H1 (cell line): ENCODE measurements around the gene ANKEF1. TPM values are rescaled to one million over a fixed set of nuclear protein-coding genes. Genes with fewer than 3 reads are reported as not detected.

Source experiments
- CTCF ChIA-PET: fragments of 300-600 bp; sonication (Branson Sonifier 250); formaldehyde crosslinking; loops from one replicate; lab custom pipeline; 2021; ENCODE audit not compliant: partially characterized antibody; lab: Charles Lee
- POLR2A ChIA-PET: fragments of 300-600 bp; sonication (Branson Sonifier 250); formaldehyde crosslinking; loops from one replicate; lab custom pipeline; 2021; ENCODE audit warnings: inconsistent platforms; ENCODE audit not compliant: partially characterized antibody; lab: Charles Lee
- DNase-seq, 2 experiments: peaks; one replicate each; pipeline versions ENCODE4 v3.0.0 to v3.0.0-alpha.2; 2010 to 2022; ENCODE audit warnings: low spot score in 2 of 2, low read depth in 1 of 2, mixed read lengths in 1 of 2
- FAIRE-seq: peaks from 2 replicates; lab custom pipeline; 2011; peaks lifted over from hg19 to GRCh38; lab: Jason Lieb, UNC
- H2AFZ ChIP-seq: 2 replicates; pipeline ENCODE4 v1.8.1; 2012; ENCODE audit warnings: low read length, inconsistent platforms
- H2AK5ac ChIP-seq: 2 replicates; pipeline ENCODE4 v1.6.1; 2013; ENCODE audit warnings: low read depth, low read length
- H2BK120ac ChIP-seq: replicated peaks from 2 replicates; pipeline ENCODE3; 2013; ENCODE audit warnings: low read depth, low read length, inconsistent platforms
- H2BK12ac ChIP-seq: 2 replicates; pipeline ENCODE4 v1.6.1; 2013; ENCODE audit warnings: low read depth, low read length
- H2BK15ac ChIP-seq: 2 replicates; pipeline ENCODE4 v1.6.1; 2013; ENCODE audit warnings: low read length
- H2BK20ac ChIP-seq: 2 replicates; pipeline ENCODE4 v1.6.1; 2013; ENCODE audit warnings: low read length
- H2BK5ac ChIP-seq: 2 replicates; pipeline ENCODE4 v1.6.1; 2013; ENCODE audit warnings: low read depth, low read length
- H3K14ac ChIP-seq: 2 replicates; pipeline ENCODE4 v1.6.1; 2013; ENCODE audit warnings: inconsistent platforms; ENCODE audit not compliant: insufficient read length
- H3K18ac ChIP-seq: 2 replicates; pipeline ENCODE4 v1.6.1; 2013; ENCODE audit warnings: low read length; ENCODE audit errors: extremely low read depth
- H3K23ac ChIP-seq: 2 replicates; pipeline ENCODE4 v1.6.1; 2013; ENCODE audit warnings: inconsistent platforms; ENCODE audit not compliant: insufficient read length
- H3K23me2 ChIP-seq: 2 replicates; pipeline ENCODE4 v1.6.1; 2013; ENCODE audit warnings: low read depth, low read length
- H3K27ac ChIP-seq: 2 replicates; pipeline ENCODE4 v1.6.1; 2011; ENCODE audit warnings: low read depth, low read length, inconsistent platforms
- H3K27me3 ChIP-seq, 4 experiments: replicated peaks in 1 of 4; 1 replicate in 1 of 4; 2 replicates in 3 of 4; pipeline versions ENCODE4 v1.6.1 to v1.8.1; 2011 to 2013; ENCODE audit warnings: low read length in 3 of 4, mild to moderate bottlenecking in 3 of 4, inconsistent platforms in 2 of 4, mixed read lengths in 2 of 4, moderate library complexity in 1 of 4; ENCODE audit not compliant: control insufficient read depth in 3 of 4, insufficient read depth in 3 of 4; ENCODE audit errors: extremely low read depth in 1 of 4
- H3K36me3 ChIP-seq, 4 experiments: 2 replicates each; pipeline versions ENCODE4 v1.6.1 to v1.8.1; 2011 to 2013; ENCODE audit warnings: mild to moderate bottlenecking in 4 of 4, low read length in 3 of 4, moderate library complexity in 2 of 4, control low read depth in 1 of 4, inconsistent platforms in 1 of 4; ENCODE audit not compliant: insufficient read depth in 4 of 4, control insufficient read depth in 2 of 4
- H3K4ac ChIP-seq: replicated peaks from 2 replicates; pipeline ENCODE3; 2013; ENCODE audit warnings: low read length, low read depth, mixed read lengths, inconsistent platforms; ENCODE audit not compliant: insufficient read length
- H3K4me1 ChIP-seq, 4 experiments: replicated peaks in 1 of 4; 1 replicate in 1 of 4; 2 replicates in 3 of 4; pipeline versions ENCODE4 v1.6.1 to v1.8.1; 2011 to 2013; ENCODE audit warnings: low read length in 3 of 4, inconsistent platforms in 2 of 4, mixed read lengths in 1 of 4; ENCODE audit not compliant: insufficient read depth in 4 of 4, control insufficient read depth in 3 of 4
- H3K4me2 ChIP-seq, 2 experiments: 2 replicates each; pipeline versions ENCODE4 v1.6.1 to v1.8.1; 2011 to 2013; ENCODE audit warnings: low read depth in 2 of 2, low read length in 2 of 2, control low read depth in 1 of 2, inconsistent platforms in 1 of 2, mild to moderate bottlenecking in 1 of 2; ENCODE audit not compliant: insufficient read depth in 1 of 2
- H3K4me3 ChIP-seq, 4 experiments: fragments of 200-600, 300-600 bp in 1 of 4; sonication (generic), shearing (Covaris generic), sonication (Bioruptor Twin) in 1 of 4; 2 replicates each; pipeline versions ENCODE4 v1.5.1 to v1.8.1; 2011 to 2016; ENCODE audit warnings: low read length in 4 of 4, low read depth in 3 of 4, control low read depth in 2 of 4, inconsistent platforms in 2 of 4, mild to moderate bottlenecking in 2 of 4, mixed read lengths in 1 of 4, moderate library complexity in 1 of 4; ENCODE audit not compliant: insufficient read depth in 2 of 4; ENCODE audit errors: extremely low read depth in 1 of 4
- H3K56ac ChIP-seq: replicated peaks from 2 replicates; pipeline ENCODE3; 2013; ENCODE audit warnings: low read depth, mild to moderate bottlenecking, mixed read lengths, low read length, inconsistent platforms; ENCODE audit not compliant: insufficient read length
- H3K79me1 ChIP-seq: 2 replicates; pipeline ENCODE4 v1.6.1; 2013; ENCODE audit warnings: low read depth, low read length, control low read depth
- H3K79me2 ChIP-seq, 2 experiments: 2 replicates each; pipeline versions ENCODE4 v1.6.1 to v1.8.1; 2012 to 2013; ENCODE audit warnings: low read length in 2 of 2, mild to moderate bottlenecking in 2 of 2, inconsistent platforms in 1 of 2; ENCODE audit not compliant: insufficient read depth in 2 of 2, control insufficient read depth in 1 of 2
- H3K9ac ChIP-seq, 4 experiments: replicated peaks in 1 of 4; 1 replicate in 1 of 4; 2 replicates in 3 of 4; pipeline versions ENCODE4 v1.6.1 to v1.8.1; 2011 to 2013; ENCODE audit warnings: low read depth in 3 of 4, low read length in 3 of 4, control low read depth in 2 of 4, mild to moderate bottlenecking in 2 of 4, moderate library complexity in 2 of 4, inconsistent platforms in 1 of 4; ENCODE audit errors: extremely low read depth in 1 of 4
- H3K9me3 ChIP-seq, 2 experiments: 2 replicates each; pipeline versions ENCODE4 v1.6.1 to v1.8.1; 2012 to 2013; ENCODE audit warnings: mild to moderate bottlenecking in 2 of 2, moderate library complexity in 2 of 2, control low read depth in 1 of 2, inconsistent platforms in 1 of 2, low read depth in 1 of 2, low read length in 1 of 2, mixed read lengths in 1 of 2; ENCODE audit not compliant: insufficient read depth in 2 of 2
- H4K20me1 ChIP-seq, 2 experiments: replicated peaks in 1 of 2; 2 replicates each; pipeline versions ENCODE3 to v1.8.1; 2011 to 2013; ENCODE audit warnings: inconsistent platforms in 2 of 2, low read length in 2 of 2, mild to moderate bottlenecking in 1 of 2; ENCODE audit not compliant: insufficient read depth in 2 of 2, control insufficient read depth in 1 of 2
- H4K5ac ChIP-seq: 2 replicates; pipeline ENCODE4 v1.6.1; 2013; ENCODE audit warnings: low read length, low read depth, mixed read lengths, inconsistent platforms; ENCODE audit not compliant: insufficient read length
- H4K8ac ChIP-seq: 2 replicates; pipeline ENCODE4 v1.8.0; 2013; ENCODE audit warnings: mild to moderate bottlenecking, moderate library complexity, low read length, inconsistent platforms; ENCODE audit not compliant: insufficient read depth; ENCODE audit errors: extremely low read depth
- H4K91ac ChIP-seq: replicated peaks from 2 replicates; pipeline ENCODE3; 2013; ENCODE audit warnings: low read length, mixed read lengths, inconsistent platforms; ENCODE audit not compliant: insufficient read length
- CTBP2 ChIP-seq: IDR thresholded peaks from 2 replicates; pipeline ENCODE4 v1.7.0; 2011; ENCODE audit warnings: borderline replicate concordance, mild to moderate bottlenecking, moderate library complexity, mixed read lengths, low read length; ENCODE audit not compliant: insufficient read depth, insufficient read length
- GABPA ChIP-seq: IDR thresholded peaks from 2 replicates; pipeline ENCODE4 v1.6.1; 2011; ENCODE audit warnings: mild to moderate bottlenecking, low read length, moderate library complexity, borderline replicate concordance; ENCODE audit not compliant: insufficient read depth
- HDAC6 ChIP-seq: IDR thresholded peaks from one replicate; pipeline ENCODE4 v1.7.1; 2012; ENCODE audit warnings: low read depth, mild to moderate bottlenecking, inconsistent platforms, low read length, moderate library complexity
- WGBS, 2 experiments: shearing (Covaris generic) in 1 of 2; methylation state at CpG; one replicate each; pipeline versions ENCODE4 v1.1.6 to v1.1.7; 2013 to 2015; ENCODE audit warnings: low lambda C conversion rate in 2 of 2, mixed read lengths in 2 of 2, inconsistent platforms in 1 of 2, low coverage in 1 of 2, missing lambda C conversion rate in 1 of 2; ENCODE audit not compliant: insufficient replicate concordance in 2 of 2, insufficient coverage in 1 of 2, insufficient read length in 1 of 2; ENCODE audit errors: extremely low coverage in 1 of 2, missing lambda C conversion rate in 1 of 2; 5-methylcytosine and 5-hydroxymethylcytosine counted together
- polyA plus RNA-seq, 7 experiments: library from polyadenylated mRNA; depleted of rRNA in 3 of 7; stranded (reverse) in 5 of 7; unstranded in 2 of 7; fragments of >200 nt in 5 of 7; fragments of 200-250 nt in 2 of 7; gene quantifications; 1 replicate in 5 of 7; 2 replicates in 1 of 7; 4 replicates in 1 of 7; pipeline versions ENCODE4 v1.2.1 to v1.2.3, GENCODE V29; 2011 to 2013; ENCODE audit warnings: missing spikeins in 2 of 7, mixed read lengths in 2 of 7
- total RNA-seq: library from RNA; stranded (reverse); fragmentation: NEBNext Ultra II Directional; extraction: Animal tissue kit (Norgen Biotek cat#: 25700); gene quantifications from 2 replicates; pipeline ENCODE4 v1.2.1, GENCODE V29; 2021

The ANKEF1 gene
- total and polyA plus RNA-seq, 2 of the 8 experiments (the other 6 are each of a cell fraction or from before 2014, with no cell fraction given): 2.8 to 10.0 TPM

DNA sequence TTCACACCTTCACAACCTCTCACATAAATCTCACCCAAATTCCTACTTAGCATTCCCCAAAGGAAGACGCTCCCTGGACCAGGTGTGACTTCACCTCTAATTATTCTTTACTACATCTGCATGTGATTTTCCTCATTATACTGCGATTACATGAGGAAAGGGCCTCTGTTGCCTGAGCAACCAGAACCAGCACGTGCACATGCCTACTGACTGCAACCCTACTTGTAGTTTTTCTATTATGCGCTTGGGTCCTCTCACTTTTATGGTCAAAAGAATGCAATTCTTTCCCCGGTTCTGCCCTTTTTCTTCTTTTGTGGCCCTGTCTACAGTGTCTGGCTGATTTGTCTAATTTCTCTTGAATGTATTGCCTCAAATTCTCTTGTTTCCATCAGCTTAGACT lies 20.4 kb upstream of the ANKEF1 start:
- H3K14ac ChIP-seq: no peak overlapping the region
- H2BK120ac ChIP-seq: no peak overlapping the region
- no peak overlapping the region for H3K18ac ChIP-seq
- no peak overlapping the region for H3K56ac ChIP-seq
- H4K20me1 ChIP-seq: no peaks in the 10 kb centered on the region
- no peaks in the 10 kb centered on the region for H3K4me1 ChIP-seq
- H2BK5ac ChIP-seq: no peak overlapping the region
- no peak overlapping the region for H3K4me2 ChIP-seq
- no peak overlapping the region for H4K91ac ChIP-seq
- H2BK12ac ChIP-seq: no peak overlapping the region
- no peak overlapping the region for H3K27ac ChIP-seq
- H3K79me1 ChIP-seq: no peaks in the 10 kb centered on the region
- no peaks in the 10 kb centered on the region for H3K79me2 ChIP-seq
- H4K5ac ChIP-seq: no peak overlapping the region
- H2BK20ac ChIP-seq: no peak overlapping the region
- ChIA-PET POLR2A (no interaction called here), CTCF (interaction anchor here (0.5 to 1.3 kb wide), 2 partner anchors 165 to 290 kb away, joined by 3 to 5 read pairs; no protein-coding TSS in a partner anchor)
- no peak overlapping the region for H3K9ac ChIP-seq
- WGBS, 2 experiments: 80% methylated on average over 5 of the region's 5 CpGs; no CpG with 5 or more reads in 1 of the 2 experiments
- H3K23me2 ChIP-seq: no peaks in the 10 kb centered on the region
- no peak overlapping the region for H2BK15ac ChIP-seq
- no peak overlapping the region for H3K4ac ChIP-seq
- H3K4me3 ChIP-seq: no peak overlapping the region
- H4K8ac ChIP-seq: no peak overlapping the region
- TF ChIP-seq GABPA (no peak), HDAC6 (no peak), CTBP2 (no peak)
- DNase-seq (no peak), FAIRE-seq (no peak)
- no peaks in the 10 kb centered on the region for H3K36me3 ChIP-seq
- no peak overlapping the region for H2AK5ac ChIP-seq
- no peaks in the 10 kb centered on the region for H3K27me3 ChIP-seq
- H3K9me3 ChIP-seq: no peaks in the 10 kb centered on the region
- H3K23ac ChIP-seq: no peak overlapping the region
- no peak overlapping the region for H2AFZ ChIP-seq
